ENCODE results near the gene BATF.

BATF gene

GRCh38 chr14:75491376-75491978 is 30.8 kb upstream of the BATF start:
- Histone ChIP-seq H3K27ac (ENCODE audit: low read depth, low read length) (no peak overlapping the region), H3K9me3 (ENCODE audit: control insufficient read depth, insufficient read depth, low read length) (no peaks in the 10 kb centered on the region)

GRCh38 chr14:75492832-75493591 is 29.3 kb upstream of the BATF start:
- H3K4me1 ChIP-seq (ENCODE audit: control insufficient read depth, insufficient read depth, low read length) = no peaks in the 10 kb centered on the region
- no peaks in the 10 kb centered on the region for H3K27me3 ChIP-seq (ENCODE audit: control insufficient read depth, insufficient read depth, low read length)
- H3K27ac ChIP-seq (ENCODE audit: low read depth, low read length) = no peak overlapping the region
- H3K36me3 ChIP-seq (ENCODE audit: control insufficient read depth, insufficient read depth, low read length) = no peaks in the 10 kb centered on the region
- no peaks in the 10 kb centered on the region for H3K9me3 ChIP-seq (ENCODE audit: control insufficient read depth, insufficient read depth, low read length)
- no peak overlapping the region for H3K9ac ChIP-seq (ENCODE audit: low read depth, low read length)
- no peak overlapping the region for H3K4me3 ChIP-seq (ENCODE audit: low read depth, low read length)

More at GRCh38 chr14:75491376-75491978, 30.8 kb upstream of the BATF start:
- H3K4me3 ChIP-seq (ENCODE audit: low read depth, low read length) = no peak overlapping the region
- no peaks in the 10 kb centered on the region for H3K4me1 ChIP-seq (ENCODE audit: control insufficient read depth, insufficient read depth, low read length)
- H3K36me3 ChIP-seq (ENCODE audit: control insufficient read depth, insufficient read depth, low read length) = no peaks in the 10 kb centered on the region
- no peaks in the 10 kb centered on the region for H3K27me3 ChIP-seq (ENCODE audit: control insufficient read depth, insufficient read depth, low read length)
- no peak overlapping the region for H3K9ac ChIP-seq (ENCODE audit: low read depth, low read length)

DNA sequence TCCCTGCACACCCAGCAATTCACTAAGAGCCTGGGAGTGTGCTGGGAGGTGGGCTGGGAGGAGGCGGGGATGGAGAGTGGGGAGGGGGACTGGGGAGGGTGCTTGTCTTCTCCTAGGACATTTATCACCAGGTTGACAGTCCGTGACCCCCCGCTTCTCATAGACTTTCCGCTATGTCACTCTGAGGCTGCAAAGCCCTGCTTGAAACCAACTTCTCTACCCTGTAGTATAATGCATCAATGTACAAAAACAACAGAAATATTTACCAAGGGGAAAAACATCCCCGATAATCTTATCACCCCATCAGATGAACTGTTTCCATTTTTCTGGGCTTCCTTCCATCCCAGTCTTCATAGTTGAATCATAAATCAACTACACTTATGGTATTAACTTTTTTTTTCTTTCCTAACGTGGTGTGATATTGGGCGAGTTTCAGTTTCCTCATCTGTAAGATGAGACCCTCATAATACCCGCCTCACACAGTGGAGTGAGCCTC is 28.6 kb upstream of the BATF start:
- no peaks in the 10 kb centered on the region for H3K9me3 ChIP-seq (ENCODE audit: control insufficient read depth, insufficient read depth, low read length)
- H3K4me3 ChIP-seq (ENCODE audit: low read depth, low read length) = no peak overlapping the region
- H3K27me3 ChIP-seq (ENCODE audit: control insufficient read depth, insufficient read depth, low read length) = no peaks in the 10 kb centered on the region
- no peaks in the 10 kb centered on the region for H3K4me1 ChIP-seq (ENCODE audit: control insufficient read depth, insufficient read depth, low read length)
- no peaks in the 10 kb centered on the region for H3K36me3 ChIP-seq (ENCODE audit: control insufficient read depth, insufficient read depth, low read length)
- H3K27ac ChIP-seq (ENCODE audit: low read depth, low read length) = no peak overlapping the region
- H3K9ac ChIP-seq (ENCODE audit: low read depth, low read length) = no peak overlapping the region

- H3K4me1 ChIP-seq (ENCODE audit: control insufficient read depth, insufficient read depth, low read length) = no peaks in the 10 kb centered on the region
- H3K4me3 ChIP-seq (ENCODE audit: low read depth, low read length) = no peak overlapping the region
- no peaks in the 10 kb centered on the region for H3K9me3 ChIP-seq (ENCODE audit: control insufficient read depth, insufficient read depth, low read length)
- no peaks in the 10 kb centered on the region for H3K27me3 ChIP-seq (ENCODE audit: control insufficient read depth, insufficient read depth, low read length)
- H3K9ac ChIP-seq (ENCODE audit: low read depth, low read length) = no peak overlapping the region
- H3K27ac ChIP-seq (ENCODE audit: low read depth, low read length) = no peak overlapping the region
- no peaks in the 10 kb centered on the region for H3K36me3 ChIP-seq (ENCODE audit: control insufficient read depth, insufficient read depth, low read length)
Measured at GRCh38 chr14:75494896-75495295, 27.4 kb upstream of the BATF start.

DNA sequence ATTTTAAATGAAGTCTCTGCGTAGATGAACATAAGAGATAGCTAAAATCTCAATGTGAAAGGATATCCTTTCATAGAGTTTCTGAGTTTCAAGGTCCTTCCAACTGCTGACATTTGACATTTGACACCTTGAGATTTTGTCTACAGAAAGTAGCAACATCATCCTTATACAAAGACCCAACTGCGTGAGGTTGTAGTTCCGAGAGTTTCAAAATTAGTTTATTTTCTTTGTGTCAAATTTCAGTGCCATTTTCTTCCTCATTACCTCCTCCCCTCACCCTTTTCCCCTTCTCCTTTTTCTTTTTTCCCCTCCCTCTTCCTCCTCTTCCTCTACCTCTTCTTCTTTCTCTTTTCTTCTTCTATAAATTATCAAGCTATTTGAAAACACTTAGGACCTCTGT is 26.9 kb upstream of the BATF start:
- Histone ChIP-seq H3K9me3 (ENCODE audit: control insufficient read depth, insufficient read depth, low read length) (no peaks in the 10 kb centered on the region), H3K27ac (ENCODE audit: low read depth, low read length) (no peak overlapping the region), H3K4me3 (ENCODE audit: low read depth, low read length) (no peak overlapping the region), H3K27me3 (ENCODE audit: control insufficient read depth, insufficient read depth, low read length) (no peaks in the 10 kb centered on the region), H3K9ac (ENCODE audit: low read depth, low read length) (no peak overlapping the region), H3K4me1 (ENCODE audit: control insufficient read depth, insufficient read depth, low read length) (no peaks in the 10 kb centered on the region), H3K36me3 (ENCODE audit: control insufficient read depth, insufficient read depth, low read length) (no peaks in the 10 kb centered on the region)

- Histone ChIP-seq H3K36me3 (ENCODE audit: control insufficient read depth, insufficient read depth, low read length) (no peaks in the 10 kb centered on the region), H3K9ac (ENCODE audit: low read depth, low read length) (no peak overlapping the region), H3K27ac (ENCODE audit: low read depth, low read length) (no peak overlapping the region), H3K4me1 (ENCODE audit: control insufficient read depth, insufficient read depth, low read length) (no peaks in the 10 kb centered on the region), H3K27me3 (ENCODE audit: control insufficient read depth, insufficient read depth, low read length) (no peaks in the 10 kb centered on the region), H3K4me3 (ENCODE audit: low read depth, low read length) (no peak overlapping the region), H3K9me3 (ENCODE audit: control insufficient read depth, insufficient read depth, low read length) (no peaks in the 10 kb centered on the region)
Measured at GRCh38 chr14:75495882-75496281, 26.4 kb upstream of the BATF start.

- Histone ChIP-seq H3K27ac (ENCODE audit: low read depth, low read length) (no peak overlapping the region), H3K4me1 (ENCODE audit: control insufficient read depth, insufficient read depth, low read length) (no peaks in the 10 kb centered on the region), H3K4me3 (ENCODE audit: low read depth, low read length) (no peak overlapping the region), H3K36me3 (ENCODE audit: control insufficient read depth, insufficient read depth, low read length) (no peaks in the 10 kb centered on the region), H3K27me3 (ENCODE audit: control insufficient read depth, insufficient read depth, low read length) (no peaks in the 10 kb centered on the region), H3K9ac (ENCODE audit: low read depth, low read length) (no peak overlapping the region), H3K9me3 (ENCODE audit: control insufficient read depth, insufficient read depth, low read length) (no peaks in the 10 kb centered on the region)
Measured at GRCh38 chr14:75496755-75497154, 25.5 kb upstream of the BATF start.

GRCh38 chr14:75497191-75497590 is 25.1 kb upstream of the BATF start:
- Histone ChIP-seq H3K4me3 (ENCODE audit: low read depth, low read length) (no peak overlapping the region), H3K27me3 (ENCODE audit: control insufficient read depth, insufficient read depth, low read length) (no peaks in the 10 kb centered on the region), H3K9me3 (ENCODE audit: control insufficient read depth, insufficient read depth, low read length) (no peaks in the 10 kb centered on the region), H3K9ac (ENCODE audit: low read depth, low read length) (no peak overlapping the region), H3K4me1 (ENCODE audit: control insufficient read depth, insufficient read depth, low read length) (no peaks in the 10 kb centered on the region), H3K36me3 (ENCODE audit: control insufficient read depth, insufficient read depth, low read length) (no peaks in the 10 kb centered on the region), H3K27ac (ENCODE audit: low read depth, low read length) (no peak overlapping the region)

- Histone ChIP-seq H3K27ac (ENCODE audit: low read depth, low read length) (no peak overlapping the region), H3K27me3 (ENCODE audit: control insufficient read depth, insufficient read depth, low read length) (no peaks in the 10 kb centered on the region), H3K36me3 (ENCODE audit: control insufficient read depth, insufficient read depth, low read length) (no peaks in the 10 kb centered on the region), H3K4me1 (ENCODE audit: control insufficient read depth, insufficient read depth, low read length) (no peaks in the 10 kb centered on the region), H3K9me3 (ENCODE audit: control insufficient read depth, insufficient read depth, low read length) (no peaks in the 10 kb centered on the region), H3K9ac (ENCODE audit: low read depth, low read length) (no peak overlapping the region), H3K4me3 (ENCODE audit: low read depth, low read length) (no peak overlapping the region)
Measured at GRCh38 chr14:75497701-75498100, 24.6 kb upstream of the BATF start.

- H3K9ac ChIP-seq (ENCODE audit: low read depth, low read length) = no peak overlapping the region
- H3K4me3 ChIP-seq (ENCODE audit: low read depth, low read length) = no peak overlapping the region
- H3K4me1 ChIP-seq (ENCODE audit: control insufficient read depth, insufficient read depth, low read length) = no peaks in the 10 kb centered on the region
- H3K27ac ChIP-seq (ENCODE audit: low read depth, low read length) = no peak overlapping the region
- no peaks in the 10 kb centered on the region for H3K9me3 ChIP-seq (ENCODE audit: control insufficient read depth, insufficient read depth, low read length)
- H3K36me3 ChIP-seq (ENCODE audit: control insufficient read depth, insufficient read depth, low read length) = no peaks in the 10 kb centered on the region
- no peaks in the 10 kb centered on the region for H3K27me3 ChIP-seq (ENCODE audit: control insufficient read depth, insufficient read depth, low read length)
Measured at GRCh38 chr14:75499084-75499875, 23.0 kb upstream of the BATF start.

- no peaks in the 10 kb centered on the region for H3K36me3 ChIP-seq (ENCODE audit: control insufficient read depth, insufficient read depth, low read length)
- no peaks in the 10 kb centered on the region for H3K9me3 ChIP-seq (ENCODE audit: control insufficient read depth, insufficient read depth, low read length)
- H3K4me1 ChIP-seq (ENCODE audit: control insufficient read depth, insufficient read depth, low read length) = no peaks in the 10 kb centered on the region
- H3K27ac ChIP-seq (ENCODE audit: low read depth, low read length) = no peak overlapping the region
- H3K27me3 ChIP-seq (ENCODE audit: control insufficient read depth, insufficient read depth, low read length) = no peaks in the 10 kb centered on the region
- no peak overlapping the region for H3K9ac ChIP-seq (ENCODE audit: low read depth, low read length)
- H3K4me3 ChIP-seq (ENCODE audit: low read depth, low read length) = no peak overlapping the region
Measured at GRCh38 chr14:75501080-75501479, 21.2 kb upstream of the BATF start.
